Measurements from ENCODE around the gene DCAF12. TPM values are rescaled to one million over a fixed set of nuclear protein-coding genes. Genes with fewer than 3 reads are reported as not detected.

The DCAF12 gene
- total RNA-seq, 1 experiment from 2014 or later = 38.3 TPM

- no peak for TF ChIP-seq POLR2AphosphoS5 (IDR thresholded peaks at IDR 0.05; ENCODE audit: low read depth, low read length)
- TF ChIP-seq SIN3A (IDR thresholded peaks at IDR 0.05; ENCODE audit: borderline replicate concordance, insufficient read depth, low read depth, low read length) = no peak
- TF ChIP-seq TCF7L2 (IDR thresholded peaks at IDR 0.05; ENCODE audit: low read depth, low read length) = no peak
- TF ChIP-seq, protein P1, sequence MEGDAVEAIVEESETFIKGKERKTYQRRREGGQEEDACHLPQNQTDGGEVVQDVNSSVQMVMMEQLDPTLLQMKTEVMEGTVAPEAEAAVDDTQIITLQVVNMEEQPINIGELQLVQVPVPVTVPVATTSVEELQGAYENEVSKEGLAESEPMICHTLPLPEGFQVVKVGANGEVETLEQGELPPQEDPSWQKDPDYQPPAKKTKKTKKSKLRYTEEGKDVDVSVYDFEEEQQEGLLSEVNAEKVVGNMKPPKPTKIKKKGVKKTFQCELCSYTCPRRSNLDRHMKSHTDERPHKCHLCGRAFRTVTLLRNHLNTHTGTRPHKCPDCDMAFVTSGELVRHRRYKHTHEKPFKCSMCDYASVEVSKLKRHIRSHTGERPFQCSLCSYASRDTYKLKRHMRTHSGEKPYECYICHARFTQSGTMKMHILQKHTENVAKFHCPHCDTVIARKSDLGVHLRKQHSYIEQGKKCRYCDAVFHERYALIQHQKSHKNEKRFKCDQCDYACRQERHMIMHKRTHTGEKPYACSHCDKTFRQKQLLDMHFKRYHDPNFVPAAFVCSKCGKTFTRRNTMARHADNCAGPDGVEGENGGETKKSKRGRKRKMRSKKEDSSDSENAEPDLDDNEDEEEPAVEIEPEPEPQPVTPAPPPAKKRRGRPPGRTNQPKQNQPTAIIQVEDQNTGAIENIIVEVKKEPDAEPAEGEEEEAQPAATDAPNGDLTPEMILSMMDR (IDR thresholded peaks at IDR 0.05) = no peak
- TF ChIP-seq, protein P2, sequence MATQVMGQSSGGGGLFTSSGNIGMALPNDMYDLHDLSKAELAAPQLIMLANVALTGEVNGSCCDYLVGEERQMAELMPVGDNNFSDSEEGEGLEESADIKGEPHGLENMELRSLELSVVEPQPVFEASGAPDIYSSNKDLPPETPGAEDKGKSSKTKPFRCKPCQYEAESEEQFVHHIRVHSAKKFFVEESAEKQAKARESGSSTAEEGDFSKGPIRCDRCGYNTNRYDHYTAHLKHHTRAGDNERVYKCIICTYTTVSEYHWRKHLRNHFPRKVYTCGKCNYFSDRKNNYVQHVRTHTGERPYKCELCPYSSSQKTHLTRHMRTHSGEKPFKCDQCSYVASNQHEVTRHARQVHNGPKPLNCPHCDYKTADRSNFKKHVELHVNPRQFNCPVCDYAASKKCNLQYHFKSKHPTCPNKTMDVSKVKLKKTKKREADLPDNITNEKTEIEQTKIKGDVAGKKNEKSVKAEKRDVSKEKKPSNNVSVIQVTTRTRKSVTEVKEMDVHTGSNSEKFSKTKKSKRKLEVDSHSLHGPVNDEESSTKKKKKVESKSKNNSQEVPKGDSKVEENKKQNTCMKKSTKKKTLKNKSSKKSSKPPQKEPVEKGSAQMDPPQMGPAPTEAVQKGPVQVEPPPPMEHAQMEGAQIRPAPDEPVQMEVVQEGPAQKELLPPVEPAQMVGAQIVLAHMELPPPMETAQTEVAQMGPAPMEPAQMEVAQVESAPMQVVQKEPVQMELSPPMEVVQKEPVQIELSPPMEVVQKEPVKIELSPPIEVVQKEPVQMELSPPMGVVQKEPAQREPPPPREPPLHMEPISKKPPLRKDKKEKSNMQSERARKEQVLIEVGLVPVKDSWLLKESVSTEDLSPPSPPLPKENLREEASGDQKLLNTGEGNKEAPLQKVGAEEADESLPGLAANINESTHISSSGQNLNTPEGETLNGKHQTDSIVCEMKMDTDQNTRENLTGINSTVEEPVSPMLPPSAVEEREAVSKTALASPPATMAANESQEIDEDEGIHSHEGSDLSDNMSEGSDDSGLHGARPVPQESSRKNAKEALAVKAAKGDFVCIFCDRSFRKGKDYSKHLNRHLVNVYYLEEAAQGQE (IDR thresholded peaks at IDR 0.05; ENCODE audit: insufficient read depth in 1 of 2, low read depth in 2 of 2, low read length in 1 of 2) = no peak
These were observed 66.5 kb downstream of the DCAF12 start for GRCh38 chr9:34059954-34060353.

GRCh38 chr9:34059281-34059680 lies 67.2 kb downstream of the DCAF12 start:
- H3K27me3 ChIP-seq (ENCODE audit: control insufficient read depth, insufficient read depth, low read length) = no peaks in the 10 kb centered on the region
- ATAC-seq (no peak), DNase-seq (ENCODE audit: low read depth, low spot score) (no peak)
- no peaks in the 10 kb centered on the region for H3K4me1 ChIP-seq (ENCODE audit: control insufficient read depth, insufficient read depth, low read length)
- ChIA-PET POLR2A (no interaction called here), CTCF (interaction anchor here (0.6 kb wide), 1 partner anchor 15 kb away, joined by 3 read pairs; no protein-coding TSS in a partner anchor)
- no peak overlapping the region for H3K4me3 ChIP-seq (ENCODE audit: low read depth in 2 of 2, low read length in 2 of 2)
- TF ChIP-seq, protein P1 (IDR thresholded peaks at IDR 0.05) = no peak
- TF ChIP-seq SIN3A (IDR thresholded peaks at IDR 0.05; ENCODE audit: borderline replicate concordance, insufficient read depth, low read depth, low read length) = no peak
- TF ChIP-seq, protein P2 (IDR thresholded peaks at IDR 0.05; ENCODE audit: insufficient read depth in 1 of 2, low read depth in 2 of 2, low read length in 1 of 2) = no peak
- TF ChIP-seq POLR2AphosphoS5 (IDR thresholded peaks at IDR 0.05; ENCODE audit: low read depth, low read length) = no peak
- no peak for TF ChIP-seq TCF7L2 (IDR thresholded peaks at IDR 0.05; ENCODE audit: low read depth, low read length)
- no TSS peak for BruUV-seq (replicated peaks)
- intact Hi-C loops (cut with micrococcal nuclease; ENCODE audit: unreplicated experiment) = no loop called here
- H3K36me3 ChIP-seq (ENCODE audit: control insufficient read depth, insufficient read depth, low read length) = no peaks in the 10 kb centered on the region
- no peaks in the 10 kb centered on the region for H3K9me3 ChIP-seq (ENCODE audit: control insufficient read depth, insufficient read depth, low read depth, low read length)
- no peak overlapping the region for H3K27ac ChIP-seq (ENCODE audit: low read length)
- in situ Hi-C loops (cut with HindIII; ENCODE audit: low pct_unique_long_range_greater_than_20kb, low sequenced_read_pairs) = no loop called here

More at GRCh38 chr9:34059954-34060353, 66.5 kb downstream of the DCAF12 start:
- BruUV-seq (replicated peaks) = no TSS peak
- no peak for DNase-seq (ENCODE audit: low read depth, low spot score)
- no peak overlapping the region for H3K4me3 ChIP-seq (ENCODE audit: low read depth in 2 of 2, low read length in 2 of 2)
- no peaks in the 10 kb centered on the region for H3K36me3 ChIP-seq (ENCODE audit: control insufficient read depth, insufficient read depth, low read length)
- H3K27me3 ChIP-seq (ENCODE audit: control insufficient read depth, insufficient read depth, low read length) = no peaks in the 10 kb centered on the region
- ChIA-PET CTCF (no interaction called here), POLR2A (no interaction called here)
- no peak overlapping the region for H3K27ac ChIP-seq (ENCODE audit: low read length)
- H3K4me1 ChIP-seq (ENCODE audit: control insufficient read depth, insufficient read depth, low read length) = no peaks in the 10 kb centered on the region
- in situ Hi-C loops (cut with HindIII; ENCODE audit: low pct_unique_long_range_greater_than_20kb, low sequenced_read_pairs) = no loop called here
- ATAC-seq = no peak
- intact Hi-C loops (cut with micrococcal nuclease; ENCODE audit: unreplicated experiment) = no loop called here
- H3K9me3 ChIP-seq (ENCODE audit: control insufficient read depth, insufficient read depth, low read depth, low read length) = no peaks in the 10 kb centered on the region

Data from Panc1 (cell line).